ENCODE data around the gene TNFRSF6B. TPM values are rescaled to one million over a fixed set of nuclear protein-coding genes. Genes with fewer than 3 reads are reported as not detected.
A peak's percentile ranks its signal among the peaks of the same experiment; 100 is the strongest.
"Not testable (repeated sequence)": the region's sequence is repeated elsewhere in the genome, so short reads cannot be mapped to it uniquely, and the experiment has no call there.

The TNFRSF6B gene
- total RNA-seq, 2 experiments from 2014 or later: 1.0 TPM; not detected in 1

- peaks cover 6% of the 10 kb centered on the region for H3K36me3 Mint-ChIP-seq (ENCODE audit: low read depth)
- POLR2A ChIA-PET: no interaction called here
- DNase-seq: peak; percentile 87
- peak within 1 kb of the TSS; percentile 92 for H3K4me3 Mint-ChIP-seq
- H3K27ac Mint-ChIP-seq: peak within 1 kb of the TSS; percentile 94
- H3K4me1 Mint-ChIP-seq: peaks cover 41% of the 10 kb centered on the region
- no peaks in the 10 kb centered on the region for H3K9me3 Mint-ChIP-seq
- no peaks in the 10 kb centered on the region for H3K27me3 Mint-ChIP-seq
- CTCF ChIA-PET: interaction anchor here (0.6 to 1.6 kb wide), 11 partner anchors 11 to 462 kb away, joined by 3 to 9 read pairs (median 3); partner anchors contain the start of gene PTK6
Measured at GRCh38 chr20:63657937-63658748, 38.3 kb upstream of the TNFRSF6B start, which contains the start of gene RTEL1. Gene RTEL1, plus strand, starts transcription at chr20:63658312. Its CDS starts 1,091 bp downstream, at chr20:63659403.

GRCh38 chr20:63658749-63659187 lies 37.7 kb upstream of the TNFRSF6B start:
- DNase-seq: peak; percentile 32
- Mint-ChIP-seq H3K4me1 (peaks cover 40% of the 10 kb centered on the region), H3K9me3 (no peaks in the 10 kb centered on the region), H3K4me3 (peak overlapping the region; percentile 92), H3K27me3 (no peaks in the 10 kb centered on the region), H3K27ac (peak overlapping the region; percentile 94), H3K36me3 (ENCODE audit: low read depth) (peaks cover 6% of the 10 kb centered on the region)
- CTCF ChIA-PET: interaction anchor here (0.7 to 1.6 kb wide), 10 partner anchors 10 to 461 kb away, joined by 3 to 9 read pairs (median 3); partner anchors contain the start of gene PTK6
- POLR2A ChIA-PET: no interaction called here

GRCh38 chr20:63659370-63659769 lies 37.1 kb upstream of the TNFRSF6B start:
- POLR2A ChIA-PET: no interaction called here

GRCh38 chr20:63660174-63660573 lies 36.3 kb upstream of the TNFRSF6B start:
- Mint-ChIP-seq H3K4me3 (peak overlapping the region; percentile 92), H3K4me1 (peaks cover 29% of the 10 kb centered on the region)
- POLR2A ChIA-PET; DNase-seq; H3K27me3 Mint-ChIP-seq; H3K9me3 Mint-ChIP-seq; H3K27ac Mint-ChIP-seq; H3K36me3 Mint-ChIP-seq (ENCODE audit: low read depth): not testable (repeated sequence)
- CTCF ChIA-PET: interaction anchor here (1.5 kb wide), 1 partner anchor 16 kb away, joined by 3 read pairs; no protein-coding TSS in a partner anchor

More at GRCh38 chr20:63659370-63659769, 37.1 kb upstream of the TNFRSF6B start:
- H3K4me3 Mint-ChIP-seq: peak overlapping the region; percentile 92
- H3K27me3 Mint-ChIP-seq: no peaks in the 10 kb centered on the region
- CTCF ChIA-PET: interaction anchor here (1.6 kb wide), 1 partner anchor 9 kb away, joined by 6 read pairs; no protein-coding TSS in a partner anchor
- no peak for DNase-seq
- peaks cover 6% of the 10 kb centered on the region for H3K36me3 Mint-ChIP-seq (ENCODE audit: low read depth)
- H3K4me1 Mint-ChIP-seq: peaks cover 34% of the 10 kb centered on the region
- H3K9me3 Mint-ChIP-seq: no peaks in the 10 kb centered on the region
- H3K27ac Mint-ChIP-seq: no peak overlapping the region

GRCh38 chr20:63660622-63661021 lies 35.8 kb upstream of the TNFRSF6B start:
- CTCF ChIA-PET: interaction anchor here (1.5 to 1.7 kb wide), 2 partner anchors 14 to 17 kb away, joined by 3 to 4 read pairs; no protein-coding TSS in a partner anchor
- Mint-ChIP-seq H3K27me3 (no peaks in the 10 kb centered on the region), H3K9me3 (no peaks in the 10 kb centered on the region), H3K36me3 (ENCODE audit: low read depth) (peaks cover 6% of the 10 kb centered on the region), H3K4me3 (no peak overlapping the region), H3K27ac (no peak overlapping the region), H3K4me1 (peaks cover 29% of the 10 kb centered on the region)
- POLR2A ChIA-PET: no interaction called here
- DNase-seq: no peak

GRCh38 chr20:63661108-63661507 lies 35.3 kb upstream of the TNFRSF6B start:
- Mint-ChIP-seq H3K36me3 (ENCODE audit: low read depth) (peaks cover 6% of the 10 kb centered on the region), H3K4me3 (no peak overlapping the region), H3K27ac (no peak overlapping the region), H3K27me3 (no peaks in the 10 kb centered on the region), H3K9me3 (no peaks in the 10 kb centered on the region), H3K4me1 (peaks cover 29% of the 10 kb centered on the region)
- POLR2A ChIA-PET: no interaction called here
- CTCF ChIA-PET: interaction anchor here (1.5 to 1.7 kb wide), 2 partner anchors 15 to 17 kb away, joined by 3 to 4 read pairs; no protein-coding TSS in a partner anchor
- no peak for DNase-seq

GRCh38 chr20:63661959-63662812 lies 34.3 kb upstream of the TNFRSF6B start:
- no peaks in the 10 kb centered on the region for H3K27me3 Mint-ChIP-seq
- H3K4me3 Mint-ChIP-seq: no peak overlapping the region
- H3K36me3 Mint-ChIP-seq (ENCODE audit: low read depth): peaks cover 6% of the 10 kb centered on the region
- H3K4me1 Mint-ChIP-seq: peaks cover 26% of the 10 kb centered on the region
- no peak overlapping the region for H3K27ac Mint-ChIP-seq
- no peaks in the 10 kb centered on the region for H3K9me3 Mint-ChIP-seq
- DNase-seq: no peak
- ChIA-PET POLR2A (no interaction called here), CTCF (interaction anchor here (0.8 to 1.7 kb wide), 2 partner anchors 16 to 49 kb away, joined by 3 to 4 read pairs; no protein-coding TSS in a partner anchor)

GRCh38 chr20:63662813-63663189 lies 33.7 kb upstream of the TNFRSF6B start:
- DNase-seq: no peak
- CTCF ChIA-PET: no interaction called here
- Mint-ChIP-seq H3K4me3 (no peak overlapping the region), H3K4me1 (peaks cover 26% of the 10 kb centered on the region), H3K9me3 (no peaks in the 10 kb centered on the region), H3K27ac (no peak overlapping the region), H3K27me3 (no peaks in the 10 kb centered on the region), H3K36me3 (ENCODE audit: low read depth) (peaks cover 6% of the 10 kb centered on the region)
- POLR2A ChIA-PET: no interaction called here

- ChIA-PET CTCF (interaction anchor here (1.4 kb wide), 1 partner anchor 15 kb away, joined by 3 read pairs; no protein-coding TSS in a partner anchor), POLR2A (no interaction called here)
- Mint-ChIP-seq H3K9me3 (no peaks in the 10 kb centered on the region), H3K4me1 (peaks cover 20% of the 10 kb centered on the region), H3K4me3 (no peak overlapping the region), H3K36me3 (ENCODE audit: low read depth) (peaks cover 11% of the 10 kb centered on the region), H3K27ac (no peak overlapping the region), H3K27me3 (no peaks in the 10 kb centered on the region)
- no peak for DNase-seq
Measured at GRCh38 chr20:63663332-63664066, 33.0 kb upstream of the TNFRSF6B start.

- POLR2A ChIA-PET: no interaction called here
- peaks cover 12% of the 10 kb centered on the region for H3K4me1 Mint-ChIP-seq
- no peaks in the 10 kb centered on the region for H3K9me3 Mint-ChIP-seq
- H3K27ac Mint-ChIP-seq: no peak overlapping the region
- CTCF ChIA-PET: interaction anchor here (1.4 kb wide), 1 partner anchor 15 kb away, joined by 3 read pairs; no protein-coding TSS in a partner anchor
- peaks cover 16% of the 10 kb centered on the region for H3K36me3 Mint-ChIP-seq (ENCODE audit: low read depth)
- DNase-seq: no peak
- no peak overlapping the region for H3K4me3 Mint-ChIP-seq
- no peaks in the 10 kb centered on the region for H3K27me3 Mint-ChIP-seq
Measured at GRCh38 chr20:63664143-63664851, 32.2 kb upstream of the TNFRSF6B start.

- Mint-ChIP-seq H3K4me1 (peaks cover 5% of the 10 kb centered on the region), H3K9me3 (no peaks in the 10 kb centered on the region), H3K27me3 (no peaks in the 10 kb centered on the region), H3K27ac (no peak overlapping the region), H3K4me3 (no peak overlapping the region), H3K36me3 (ENCODE audit: low read depth) (peaks cover 13% of the 10 kb centered on the region)
- no peak for DNase-seq
- ChIA-PET CTCF (interaction anchor here (0.6 to 1.4 kb wide), 2 partner anchors 16 to 725 kb away, joined by 3 to 4 read pairs; no protein-coding TSS in a partner anchor), POLR2A (no interaction called here)
Measured at GRCh38 chr20:63664861-63665594, 31.4 kb upstream of the TNFRSF6B start.

All from activated CD4-positive, alpha-beta T cell treated with anti-CD3 and anti-CD28 coated beads, Interleukin-2, amount 10 ng/mL, durations not matched to agents 7 days and 5 days (primary cell).